Breast epithelium (tissue), 3 donors: ENCODE results near the gene PLD4.

ENCODE experiments used
- POLR2A ChIP-seq: fragments of 450-650 bp; IDR thresholded peaks from one replicate; pipeline ENCODE4 v1.6.1; 2016; ENCODE audit warnings: antibody characterized with exemption, mild to moderate bottlenecking, moderate library complexity
- TF ChIP-seq, protein P1 (sequence below), 3 donors: fragments of 450-650 bp; IDR thresholded peaks; one replicate each; pipeline ENCODE4 v1.5.1; 2016 to 2017; ENCODE audit warnings: antibody characterized with exemption in 3 of 3, mild to moderate bottlenecking in 3 of 3, moderate library complexity in 3 of 3

DNA sequence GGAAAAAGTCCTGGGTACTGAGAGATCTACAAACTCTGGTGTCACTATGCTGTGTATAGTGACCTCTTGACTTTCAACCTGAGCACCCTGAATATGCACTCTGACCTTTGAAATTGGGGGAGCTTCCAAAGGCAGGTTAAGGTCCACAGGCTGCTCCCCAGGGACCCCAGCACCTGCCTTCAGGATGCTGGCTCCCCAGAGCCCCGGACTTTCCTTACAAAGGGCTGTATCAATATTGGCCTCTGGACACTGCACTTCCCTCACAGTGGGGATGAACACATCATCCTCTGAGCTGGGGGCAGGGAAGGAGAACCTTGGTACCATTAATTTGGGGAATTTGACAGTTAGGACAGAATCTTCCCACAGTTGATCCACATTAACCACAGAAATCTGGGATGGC lies 14.3 kb downstream of the PLD4 start:
- TF ChIP-seq, protein P1, sequence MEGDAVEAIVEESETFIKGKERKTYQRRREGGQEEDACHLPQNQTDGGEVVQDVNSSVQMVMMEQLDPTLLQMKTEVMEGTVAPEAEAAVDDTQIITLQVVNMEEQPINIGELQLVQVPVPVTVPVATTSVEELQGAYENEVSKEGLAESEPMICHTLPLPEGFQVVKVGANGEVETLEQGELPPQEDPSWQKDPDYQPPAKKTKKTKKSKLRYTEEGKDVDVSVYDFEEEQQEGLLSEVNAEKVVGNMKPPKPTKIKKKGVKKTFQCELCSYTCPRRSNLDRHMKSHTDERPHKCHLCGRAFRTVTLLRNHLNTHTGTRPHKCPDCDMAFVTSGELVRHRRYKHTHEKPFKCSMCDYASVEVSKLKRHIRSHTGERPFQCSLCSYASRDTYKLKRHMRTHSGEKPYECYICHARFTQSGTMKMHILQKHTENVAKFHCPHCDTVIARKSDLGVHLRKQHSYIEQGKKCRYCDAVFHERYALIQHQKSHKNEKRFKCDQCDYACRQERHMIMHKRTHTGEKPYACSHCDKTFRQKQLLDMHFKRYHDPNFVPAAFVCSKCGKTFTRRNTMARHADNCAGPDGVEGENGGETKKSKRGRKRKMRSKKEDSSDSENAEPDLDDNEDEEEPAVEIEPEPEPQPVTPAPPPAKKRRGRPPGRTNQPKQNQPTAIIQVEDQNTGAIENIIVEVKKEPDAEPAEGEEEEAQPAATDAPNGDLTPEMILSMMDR (IDR thresholded peaks at IDR 0.05) = no peak
- TF ChIP-seq POLR2A = no peak
